ENCODE results near the gene RASGRF1.

DNA sequence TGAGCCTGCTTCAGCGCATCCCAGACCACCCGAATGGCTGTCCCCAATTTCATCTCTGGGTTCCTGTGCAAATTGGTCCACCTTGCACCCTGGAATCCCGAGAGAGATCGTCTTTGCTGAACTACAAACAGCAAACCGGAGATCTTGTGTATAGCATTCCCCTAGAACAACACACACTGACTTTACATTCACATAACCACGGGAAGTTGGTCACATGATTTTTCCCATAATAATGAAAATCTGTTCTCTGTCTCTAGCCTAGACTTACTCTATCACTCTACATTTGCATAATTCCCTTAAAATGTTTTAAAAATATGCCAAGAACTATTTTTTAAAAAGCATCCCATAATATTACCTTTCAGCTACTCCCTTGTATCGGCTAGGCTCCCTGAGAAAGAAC is 180.3 kb downstream of the RASGRF1 start:
- TF ChIP-seq, protein P1, sequence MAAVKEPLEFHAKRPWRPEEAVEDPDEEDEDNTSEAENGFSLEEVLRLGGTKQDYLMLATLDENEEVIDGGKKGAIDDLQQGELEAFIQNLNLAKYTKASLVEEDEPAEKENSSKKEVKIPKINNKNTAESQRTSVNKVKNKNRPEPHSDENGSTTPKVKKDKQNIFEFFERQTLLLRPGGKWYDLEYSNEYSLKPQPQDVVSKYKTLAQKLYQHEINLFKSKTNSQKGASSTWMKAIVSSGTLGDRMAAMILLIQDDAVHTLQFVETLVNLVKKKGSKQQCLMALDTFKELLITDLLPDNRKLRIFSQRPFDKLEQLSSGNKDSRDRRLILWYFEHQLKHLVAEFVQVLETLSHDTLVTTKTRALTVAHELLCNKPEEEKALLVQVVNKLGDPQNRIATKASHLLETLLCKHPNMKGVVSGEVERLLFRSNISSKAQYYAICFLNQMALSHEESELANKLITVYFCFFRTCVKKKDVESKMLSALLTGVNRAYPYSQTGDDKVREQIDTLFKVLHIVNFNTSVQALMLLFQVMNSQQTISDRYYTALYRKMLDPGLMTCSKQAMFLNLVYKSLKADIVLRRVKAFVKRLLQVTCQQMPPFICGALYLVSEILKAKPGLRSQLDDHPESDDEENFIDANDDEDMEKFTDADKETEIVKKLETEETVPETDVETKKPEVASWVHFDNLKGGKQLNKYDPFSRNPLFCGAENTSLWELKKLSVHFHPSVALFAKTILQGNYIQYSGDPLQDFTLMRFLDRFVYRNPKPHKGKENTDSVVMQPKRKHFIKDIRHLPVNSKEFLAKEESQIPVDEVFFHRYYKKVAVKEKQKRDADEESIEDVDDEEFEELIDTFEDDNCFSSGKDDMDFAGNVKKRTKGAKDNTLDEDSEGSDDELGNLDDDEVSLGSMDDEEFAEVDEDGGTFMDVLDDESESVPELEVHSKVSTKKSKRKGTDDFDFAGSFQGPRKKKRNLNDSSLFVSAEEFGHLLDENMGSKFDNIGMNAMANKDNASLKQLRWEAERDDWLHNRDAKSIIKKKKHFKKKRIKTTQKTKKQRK (IDR thresholded peaks at IDR 0.05; ENCODE audit: borderline replicate concordance, low read depth, low read length) = no peak
- no peak for TF ChIP-seq ZNF133 (CRISPR knock-in tag; IDR thresholded peaks at IDR 0.05)
- TF ChIP-seq RAD51 (IDR thresholded peaks at IDR 0.05; ENCODE audit: borderline replicate concordance, low read depth) = no peak
- no peak for TF ChIP-seq POLR2A (conservative IDR thresholded peaks at IDR 0.05)
- no peak for TF ChIP-seq KLF1 (tag; IDR thresholded peaks at IDR 0.05)
- TF ChIP-seq POLR2B (IDR thresholded peaks at IDR 0.05; ENCODE audit: low read depth, partially characterized antibody) = no peak
- no peak for TF ChIP-seq HIVEP1 (CRISPR knock-in tag; IDR thresholded peaks at IDR 0.05)
- TF ChIP-seq, protein P2, sequence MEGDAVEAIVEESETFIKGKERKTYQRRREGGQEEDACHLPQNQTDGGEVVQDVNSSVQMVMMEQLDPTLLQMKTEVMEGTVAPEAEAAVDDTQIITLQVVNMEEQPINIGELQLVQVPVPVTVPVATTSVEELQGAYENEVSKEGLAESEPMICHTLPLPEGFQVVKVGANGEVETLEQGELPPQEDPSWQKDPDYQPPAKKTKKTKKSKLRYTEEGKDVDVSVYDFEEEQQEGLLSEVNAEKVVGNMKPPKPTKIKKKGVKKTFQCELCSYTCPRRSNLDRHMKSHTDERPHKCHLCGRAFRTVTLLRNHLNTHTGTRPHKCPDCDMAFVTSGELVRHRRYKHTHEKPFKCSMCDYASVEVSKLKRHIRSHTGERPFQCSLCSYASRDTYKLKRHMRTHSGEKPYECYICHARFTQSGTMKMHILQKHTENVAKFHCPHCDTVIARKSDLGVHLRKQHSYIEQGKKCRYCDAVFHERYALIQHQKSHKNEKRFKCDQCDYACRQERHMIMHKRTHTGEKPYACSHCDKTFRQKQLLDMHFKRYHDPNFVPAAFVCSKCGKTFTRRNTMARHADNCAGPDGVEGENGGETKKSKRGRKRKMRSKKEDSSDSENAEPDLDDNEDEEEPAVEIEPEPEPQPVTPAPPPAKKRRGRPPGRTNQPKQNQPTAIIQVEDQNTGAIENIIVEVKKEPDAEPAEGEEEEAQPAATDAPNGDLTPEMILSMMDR (IDR thresholded peaks at IDR 0.05 in 2 of 3, conservative IDR thresholded peaks at IDR 0.05 in 1 of 3; ENCODE audit: insufficient read depth in 2 of 3, low read depth in 1 of 3, low read length in 3 of 3) = no peak
- TF ChIP-seq MXI1 (IDR thresholded peaks at IDR 0.05; ENCODE audit: low read depth, low read length) = no peak
